ENCODE data around the gene ATG4D.
"Not testable (repeated sequence)": the region's sequence is repeated elsewhere in the genome, so short reads cannot be mapped to it uniquely, and the experiment has no call there.

Gene ATG4D

DNA sequence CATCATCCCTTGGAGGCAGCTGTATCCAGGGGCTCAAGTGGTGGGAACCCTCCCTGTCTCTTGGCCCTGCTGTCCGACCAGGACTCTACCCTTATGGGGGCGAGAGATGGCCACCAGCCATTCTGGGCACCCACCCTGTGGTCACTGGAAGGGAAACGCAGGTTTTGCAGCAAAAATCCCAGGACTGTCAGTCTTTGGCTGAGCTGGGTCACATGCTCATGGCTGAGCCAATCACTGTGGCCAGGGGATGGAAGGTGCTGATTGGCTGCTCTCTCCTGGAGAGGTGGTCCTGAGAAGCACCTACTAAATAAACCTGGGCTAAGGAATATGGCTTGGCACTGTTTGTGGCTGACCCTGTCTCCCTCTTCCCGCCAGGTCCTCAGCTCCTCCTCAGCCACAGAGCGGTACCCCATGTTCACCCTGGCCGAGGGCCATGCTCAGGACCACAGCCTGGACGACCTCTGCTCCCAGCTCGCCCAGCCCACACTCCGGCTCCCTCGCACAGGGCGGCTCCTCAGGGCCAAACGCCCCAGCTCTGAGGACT lies 8.9 kb downstream of the ATG4D start:
- no peak for DNase-seq (ENCODE audit: low read depth)

DNA sequence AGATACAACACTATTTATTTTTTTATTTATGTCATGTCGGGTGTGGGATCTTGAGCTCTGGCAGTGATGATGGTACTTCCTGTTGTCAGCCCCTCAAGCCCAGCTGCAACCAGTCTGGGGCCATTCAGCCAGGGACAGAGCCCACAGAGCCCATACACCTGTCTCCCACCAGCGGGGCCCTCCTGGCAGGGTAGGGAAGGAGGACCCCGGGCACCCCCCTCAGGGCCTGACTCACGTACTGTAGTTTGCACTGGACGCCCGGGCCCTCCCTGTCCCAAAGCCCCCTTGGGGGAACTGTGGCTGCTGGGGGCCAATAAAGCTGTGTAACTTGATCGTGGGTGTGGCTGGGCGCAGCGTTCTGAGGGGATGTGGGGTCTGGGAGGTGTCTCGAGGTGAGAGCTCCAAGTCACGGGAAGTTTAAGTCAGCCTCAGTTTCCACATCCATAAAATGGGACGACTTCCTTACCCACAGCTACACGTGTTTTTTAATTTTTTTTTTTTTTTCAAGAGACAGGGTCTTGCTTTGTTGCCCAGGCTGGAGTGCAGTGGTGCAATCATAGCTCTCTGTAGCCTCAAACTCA lies 9.5 kb downstream of the ATG4D start:
- no peak for DNase-seq (ENCODE audit: low read depth)

DNA sequence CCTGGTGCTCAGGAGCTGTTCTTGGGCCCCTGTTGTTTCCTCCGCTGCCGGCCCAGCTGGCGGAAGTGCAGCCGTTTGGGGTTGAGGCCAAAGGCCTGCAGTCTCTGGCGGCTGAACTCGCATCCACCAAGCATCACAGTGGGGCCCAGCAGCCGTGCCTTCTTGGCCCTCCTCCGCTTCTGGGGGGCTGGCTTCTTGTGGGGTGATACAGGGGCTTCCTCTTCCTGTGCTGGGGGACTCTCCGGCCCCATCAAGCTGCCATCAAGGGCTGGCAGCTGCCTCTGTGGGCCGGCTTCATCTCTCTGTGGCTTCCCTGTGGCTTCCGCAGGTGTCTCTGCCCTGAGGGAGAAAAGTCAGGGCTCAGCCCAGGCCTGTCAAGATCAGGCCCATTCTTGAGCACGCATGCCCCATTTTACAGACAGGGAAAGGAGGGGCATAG lies 10.3 kb downstream of the ATG4D start:
- DNase-seq (ENCODE audit: low read depth): no peak

DNA sequence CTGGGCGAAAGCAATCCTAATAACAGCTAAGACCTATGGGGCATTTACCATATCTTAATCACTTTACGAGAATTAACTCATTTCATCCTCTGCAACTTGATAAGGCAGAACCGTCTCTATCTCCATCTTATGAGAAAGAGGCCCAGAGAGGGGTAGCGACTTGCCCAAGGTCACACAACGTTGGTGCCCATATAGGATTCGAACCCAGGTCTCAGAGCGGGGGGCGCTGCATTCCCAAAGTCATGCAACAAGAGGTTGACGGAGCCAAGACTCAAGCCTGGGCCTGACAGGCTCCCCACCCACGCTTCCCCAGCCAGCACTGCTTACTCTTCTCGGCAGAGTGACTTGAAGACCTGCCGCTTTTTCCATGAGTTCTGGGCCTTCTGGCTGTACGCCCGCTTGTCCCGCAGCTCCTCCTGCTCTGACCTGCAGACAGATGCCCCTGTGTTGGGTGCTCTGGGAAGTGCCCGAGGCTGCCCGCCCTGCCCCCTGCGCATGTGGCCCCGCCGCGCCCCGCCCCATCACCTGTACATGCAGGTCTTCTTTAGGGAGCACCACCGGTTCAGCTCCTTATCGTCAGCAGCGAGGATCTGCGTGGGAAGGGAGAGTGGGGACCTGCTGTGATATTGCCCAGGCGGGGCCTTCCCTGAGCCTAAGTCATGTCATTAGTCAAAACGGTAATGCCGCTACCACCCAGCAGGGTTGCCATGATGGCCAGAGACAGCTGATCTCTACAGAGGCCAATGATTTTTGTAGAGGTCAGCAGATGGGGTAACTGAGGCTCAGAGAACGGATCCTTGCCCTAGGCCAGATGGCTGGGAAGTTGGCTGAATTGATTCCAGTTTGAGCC lies 11.3 kb downstream of the ATG4D start:
- DNase-seq (ENCODE audit: low read depth): no peak

DNA sequence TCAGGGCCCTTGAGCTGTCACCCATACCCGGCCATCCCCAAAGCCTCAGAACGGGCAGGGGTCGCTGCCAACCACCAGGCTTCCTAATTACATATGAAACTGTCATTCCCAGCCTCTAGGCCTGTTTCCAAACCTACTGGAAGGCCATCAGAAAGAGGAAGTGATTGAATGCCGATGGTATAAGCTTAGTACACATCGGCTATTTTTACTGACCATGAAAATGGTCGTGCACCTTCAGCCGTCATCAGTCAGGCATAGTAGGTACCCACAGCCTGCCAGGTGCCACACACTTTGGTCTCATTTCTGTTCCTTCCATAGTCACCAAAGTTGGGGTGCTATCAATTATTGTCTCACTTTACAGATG lies 11.9 kb downstream of the ATG4D start:
- no peak for DNase-seq (ENCODE audit: low read depth)

DNA sequence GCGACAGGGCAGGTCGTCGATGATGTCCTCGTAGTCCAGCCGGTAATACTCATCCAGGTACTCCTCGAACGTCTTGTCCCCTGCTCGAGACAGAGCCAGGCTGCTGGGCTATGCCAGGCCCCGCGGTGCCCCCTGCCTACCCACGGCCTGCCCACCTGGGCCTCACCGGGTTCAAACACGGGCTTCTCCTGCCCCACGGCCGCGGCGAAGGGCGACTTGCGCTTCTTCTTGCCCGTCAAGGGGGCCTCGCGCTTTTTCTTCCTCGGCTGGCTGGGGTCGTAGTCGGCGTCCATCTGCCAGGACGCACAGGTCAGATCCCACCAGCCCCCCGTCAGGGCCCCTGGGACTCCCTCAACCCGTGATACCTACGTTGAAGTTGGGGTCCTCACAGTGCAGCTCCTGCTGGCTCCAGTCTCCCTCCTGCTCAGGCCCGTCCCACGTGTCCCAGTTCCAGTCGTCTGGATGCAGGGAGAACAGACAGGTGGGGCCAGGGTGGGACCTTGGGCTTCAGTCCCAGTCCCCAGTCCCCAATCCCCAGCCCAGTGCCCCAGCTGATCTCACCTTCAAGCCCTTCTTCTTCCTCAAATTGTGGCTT lies 14.0 kb downstream of the ATG4D start:
- DNase-seq (ENCODE audit: low read depth): no peak

DNA sequence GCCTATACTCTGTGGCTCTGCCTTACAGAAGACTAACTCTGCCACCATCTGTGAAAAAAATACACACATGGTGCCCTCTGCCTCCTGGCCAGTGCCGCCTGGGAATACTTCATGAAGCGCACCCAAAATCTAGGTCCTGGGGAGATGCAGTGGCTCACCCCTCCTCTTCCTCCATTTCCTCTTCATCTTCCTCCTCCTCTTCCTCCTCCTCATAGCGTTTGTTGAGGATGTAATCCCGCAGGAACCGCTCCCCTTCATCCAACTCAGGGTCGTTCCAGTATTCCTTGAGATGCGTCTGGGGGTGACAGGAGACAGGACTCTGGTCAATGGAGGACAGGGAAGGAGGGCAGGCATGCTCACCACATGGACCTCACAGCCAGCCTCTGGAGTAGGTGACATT lies 16.4 kb downstream of the ATG4D start:
- DNase-seq (ENCODE audit: low read depth): no peak

DNA sequence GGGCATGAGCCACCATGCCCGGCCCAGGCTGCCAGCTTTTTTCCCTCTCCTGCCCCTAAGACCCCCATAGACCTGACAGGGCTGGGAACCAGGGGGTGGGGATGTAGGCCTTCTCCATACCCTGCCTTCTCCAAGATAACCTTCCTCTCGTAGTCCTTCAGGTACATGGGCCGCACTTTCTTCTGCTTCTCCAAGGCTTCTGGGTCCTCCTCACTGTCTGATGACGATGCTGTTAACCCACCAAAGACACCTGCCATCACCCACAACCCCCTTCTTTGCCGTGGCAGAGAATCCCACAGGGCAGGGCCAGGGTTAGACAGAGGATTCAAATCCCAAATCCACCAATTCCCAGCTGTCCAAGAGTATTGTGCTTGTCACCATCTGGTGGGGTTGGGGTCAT lies 18.9 kb downstream of the ATG4D start:
- no peak for DNase-seq (ENCODE audit: low read depth)

DNA sequence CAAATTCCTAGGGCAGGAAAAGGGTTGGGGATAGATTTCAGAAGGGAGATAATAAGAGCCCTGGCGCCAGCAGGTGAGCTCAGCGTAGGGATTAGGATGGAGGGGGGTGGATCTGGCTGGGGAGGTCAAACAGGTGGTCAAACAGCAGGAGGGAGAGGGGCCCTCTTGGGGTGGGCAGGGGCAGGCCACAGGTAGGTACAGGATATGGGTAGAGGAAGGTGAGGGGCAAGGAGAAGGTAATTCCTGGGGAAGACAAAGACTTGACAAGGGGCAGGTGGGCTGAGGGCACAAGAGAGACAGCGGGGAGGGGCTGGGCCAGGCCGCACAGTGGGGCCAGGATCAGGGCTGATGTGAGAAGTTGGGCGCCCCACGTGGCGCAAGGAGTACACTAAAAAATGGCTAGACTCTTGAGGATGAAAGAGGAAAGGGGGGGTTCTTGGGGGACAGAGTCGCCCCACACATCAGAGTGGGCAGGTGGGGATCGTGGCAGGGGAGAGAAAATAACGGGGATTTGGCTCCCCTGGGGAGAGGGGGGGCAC lies 21.4 kb downstream of the ATG4D start:
- DNase-seq (ENCODE audit: low read depth): no peak

DNA sequence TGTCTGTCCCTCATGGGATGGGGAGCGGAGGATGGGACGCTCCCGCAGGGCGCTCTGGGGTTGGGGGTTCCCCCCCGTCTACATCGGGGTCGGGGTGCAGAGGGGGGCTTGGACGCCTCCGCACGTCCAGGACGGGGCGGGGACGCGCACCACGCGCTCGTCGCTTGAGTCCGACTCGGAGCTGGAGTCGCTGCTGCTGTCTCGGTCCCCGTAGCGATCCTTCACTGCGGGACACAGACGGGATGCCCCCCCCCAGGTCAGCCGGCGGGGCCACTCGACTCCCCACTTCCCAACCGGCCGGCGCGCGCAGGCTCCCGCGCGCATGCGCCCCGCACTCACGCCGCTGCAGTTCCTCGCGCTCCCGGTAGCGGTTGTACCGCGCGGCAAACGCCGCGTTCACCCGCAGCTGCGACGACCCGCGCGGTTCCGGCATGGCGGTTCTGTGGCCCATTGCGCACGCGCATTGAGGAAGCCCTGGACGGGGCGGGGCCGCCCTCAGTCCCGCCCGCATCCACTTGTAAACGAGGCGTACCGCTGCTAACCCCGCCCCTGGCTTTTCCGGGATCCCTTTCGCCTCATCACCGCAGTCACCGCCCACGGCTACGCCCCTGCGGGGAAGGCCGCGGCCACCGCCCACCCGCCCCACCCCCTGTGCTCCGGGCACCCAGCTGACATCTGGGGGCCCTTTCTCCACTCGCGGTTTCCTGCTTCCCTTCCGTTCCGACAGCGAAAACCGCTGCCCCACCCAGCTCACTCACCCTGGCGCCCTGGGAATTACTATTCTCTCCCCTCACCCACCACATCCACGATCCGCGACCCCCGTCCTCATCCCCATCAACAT lies 22.1 kb downstream of the ATG4D start, which contains the start of gene KRI1:
Gene KRI1, minus strand, starts transcription at position 444 of the 841 bp plus-strand sequence. Its CDS starts 11 bp downstream, at position 433.
- peak; percentile 99 for DNase-seq (ENCODE audit: low read depth)

DNA sequence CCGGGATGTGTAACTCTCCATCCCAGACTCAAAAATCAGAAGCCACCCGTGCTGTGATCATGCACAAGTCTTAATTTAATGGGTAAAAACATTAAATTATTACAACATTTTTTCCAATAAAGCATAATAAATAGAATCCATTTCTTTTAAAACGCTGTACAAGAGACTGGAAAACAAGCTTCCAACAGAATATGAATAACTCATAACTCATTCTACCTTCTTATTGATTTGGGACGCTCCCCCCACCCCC lies 22.6 kb downstream of the ATG4D start:
- DNase-seq (ENCODE audit: low read depth): no peak

DNA sequence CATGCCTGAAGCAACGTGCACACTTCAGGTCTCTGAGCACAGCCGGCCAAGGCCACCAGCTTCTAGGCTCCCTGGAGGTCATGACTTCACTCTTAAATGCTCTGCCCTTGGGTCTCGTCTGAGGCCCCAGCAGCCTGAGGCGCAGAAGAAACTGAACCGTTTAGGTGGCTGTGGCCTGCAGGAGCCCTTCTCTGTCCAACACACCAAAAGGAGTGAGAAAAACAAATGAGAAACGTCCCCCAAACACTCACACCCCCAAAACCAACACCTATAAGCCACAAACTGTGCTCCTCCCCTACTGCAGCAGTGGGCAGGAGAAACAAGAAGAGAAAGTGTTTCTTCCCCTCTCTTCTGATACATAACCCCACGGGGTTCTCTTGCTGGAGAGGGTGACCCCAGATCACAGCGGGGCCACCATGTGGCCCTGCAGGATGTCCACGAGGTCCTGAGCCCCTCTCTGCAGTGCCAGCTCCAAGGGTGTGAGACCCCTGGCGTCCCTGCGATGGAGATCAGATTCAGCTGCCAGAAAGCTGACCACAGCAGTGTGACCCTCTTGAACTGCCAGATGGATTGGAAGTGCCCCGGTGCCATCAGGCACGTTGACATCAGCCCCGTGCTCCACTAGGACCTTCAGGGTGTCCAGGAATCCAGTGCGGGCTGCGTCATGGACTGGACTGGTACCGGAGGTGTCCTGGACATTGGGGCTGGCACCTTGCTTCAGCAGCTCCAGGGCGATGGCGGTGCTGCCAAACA lies 23.1 kb downstream of the ATG4D start:
- DNase-seq (ENCODE audit: low read depth): peak; percentile 25

DNA sequence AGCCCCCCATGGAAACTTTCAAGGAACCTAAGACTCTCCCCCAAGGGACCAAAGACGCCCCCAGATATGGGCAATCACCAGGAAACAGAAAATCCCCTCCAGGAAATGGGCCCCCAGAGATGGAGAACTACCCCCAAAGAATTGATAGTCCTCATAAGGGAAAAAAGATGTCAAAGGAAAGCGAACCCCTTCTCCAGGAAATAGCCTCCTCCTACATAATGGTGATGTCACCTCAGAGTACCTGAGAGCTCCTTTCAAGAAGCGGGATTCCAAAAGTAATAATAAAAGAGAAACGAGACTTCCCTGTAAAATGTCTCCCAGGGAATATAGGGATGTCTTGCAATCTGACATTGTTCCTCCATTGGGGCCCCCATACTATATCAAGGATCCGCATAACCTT lies 24.0 kb downstream of the ATG4D start:
- DNase-seq (ENCODE audit: low read depth): no peak

DNA sequence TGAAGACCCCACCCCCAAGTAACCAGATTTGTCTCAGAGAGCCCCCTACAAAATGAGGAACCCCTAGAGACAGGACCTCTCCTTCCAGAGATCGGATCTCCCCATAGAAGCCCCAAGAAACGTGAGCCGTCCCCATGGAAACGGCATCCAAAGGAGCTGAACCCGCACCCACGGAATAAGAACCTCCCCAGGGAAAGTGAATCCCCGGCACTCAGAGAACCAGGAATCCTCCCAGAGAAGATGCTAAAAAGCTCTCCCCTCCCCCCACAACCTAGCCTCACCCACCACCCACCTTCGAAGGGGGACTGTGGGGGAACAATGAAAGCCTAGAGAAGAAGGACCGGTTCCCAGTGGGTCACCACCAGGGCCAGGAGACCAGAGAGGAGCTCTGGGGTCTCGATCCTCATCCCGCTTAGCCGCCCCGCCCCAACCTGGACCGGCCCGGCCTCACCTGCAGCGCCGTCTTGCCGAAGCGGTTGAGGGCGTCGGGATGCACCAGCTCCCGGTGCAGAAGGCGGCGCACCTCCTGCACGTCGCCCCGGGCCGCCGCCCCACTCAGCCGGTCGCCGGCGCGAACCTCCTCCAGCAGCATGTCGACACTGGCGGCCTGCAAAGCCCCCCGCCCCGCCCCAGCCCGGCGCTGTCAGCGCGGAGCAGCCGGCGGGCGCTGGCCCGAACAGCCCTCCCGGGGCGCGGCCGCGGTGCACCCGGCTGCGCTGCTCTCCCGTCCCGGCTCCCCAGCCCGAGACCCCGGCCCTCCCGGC lies 24.5 kb downstream of the ATG4D start:
- no peak for DNase-seq (ENCODE audit: low read depth)

DNA sequence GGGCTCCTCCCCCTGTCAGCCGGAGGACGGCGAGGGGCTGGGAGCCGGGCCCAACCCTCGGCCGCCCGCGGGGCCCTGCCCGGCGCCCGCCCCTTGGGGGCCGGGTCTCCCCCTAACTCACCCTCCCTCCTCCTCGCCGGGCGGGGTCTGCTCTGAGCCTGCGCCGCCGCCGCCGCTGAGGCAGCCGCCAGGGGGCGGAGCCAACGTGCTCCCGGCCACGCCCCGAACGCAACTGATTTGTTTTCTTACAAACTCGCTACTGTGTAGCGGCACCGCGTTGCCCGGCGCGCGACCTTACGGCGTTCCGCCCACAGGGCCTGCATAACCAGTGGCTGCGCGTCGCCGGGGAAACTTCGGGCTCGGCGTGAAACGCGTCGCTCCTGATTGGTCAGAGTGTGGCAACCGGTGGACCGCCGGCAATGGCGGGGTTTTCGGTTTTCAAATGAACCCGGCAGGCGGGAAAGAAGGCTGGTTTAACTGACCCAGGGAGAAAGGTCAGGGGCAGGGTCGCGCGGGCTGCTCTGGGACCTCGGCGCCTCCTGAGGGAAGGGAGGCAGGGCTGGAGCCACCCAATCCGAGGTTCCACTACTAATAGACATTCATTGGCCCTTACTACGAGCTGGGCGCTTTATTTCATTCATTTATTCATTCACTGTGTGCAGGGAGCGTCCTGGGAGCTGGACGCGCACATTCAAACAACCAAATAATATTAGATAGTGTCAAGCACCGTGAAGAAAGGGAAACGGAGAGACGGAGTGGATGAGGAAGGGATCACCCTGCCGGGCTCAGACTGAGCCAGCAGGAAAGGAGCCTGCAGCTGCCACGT lies 25.3 kb downstream of the ATG4D start, which contains the start of gene CDKN2D:
Gene CDKN2D, minus strand, starts transcription at position 154 of the 826 bp plus-strand sequence. CDS start 326 bp downstream, outside the sequence.
- peak; percentile 100 for DNase-seq (ENCODE audit: low read depth)

DNA sequence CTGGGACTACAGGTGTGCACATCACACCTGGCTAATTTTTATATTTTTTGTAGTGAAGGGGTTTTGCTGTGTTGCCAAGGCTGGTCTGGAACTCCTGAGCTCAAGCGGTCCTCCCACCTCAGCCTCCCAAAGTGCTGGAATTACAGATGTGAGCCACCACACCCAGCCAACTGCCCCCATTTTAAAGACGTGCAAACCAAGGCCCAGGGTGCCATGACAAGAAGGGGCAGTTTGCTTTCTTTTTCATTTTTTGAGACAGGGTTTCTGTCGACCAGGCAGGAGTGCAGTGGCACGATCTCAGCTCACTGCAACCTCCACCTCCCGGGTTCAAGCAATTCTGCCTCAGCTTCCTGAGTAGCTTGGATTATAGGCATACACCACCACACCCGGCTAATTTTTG lies 30.1 kb downstream of the ATG4D start:
- not testable (repeated sequence) for DNase-seq (ENCODE audit: low read depth)

DNA sequence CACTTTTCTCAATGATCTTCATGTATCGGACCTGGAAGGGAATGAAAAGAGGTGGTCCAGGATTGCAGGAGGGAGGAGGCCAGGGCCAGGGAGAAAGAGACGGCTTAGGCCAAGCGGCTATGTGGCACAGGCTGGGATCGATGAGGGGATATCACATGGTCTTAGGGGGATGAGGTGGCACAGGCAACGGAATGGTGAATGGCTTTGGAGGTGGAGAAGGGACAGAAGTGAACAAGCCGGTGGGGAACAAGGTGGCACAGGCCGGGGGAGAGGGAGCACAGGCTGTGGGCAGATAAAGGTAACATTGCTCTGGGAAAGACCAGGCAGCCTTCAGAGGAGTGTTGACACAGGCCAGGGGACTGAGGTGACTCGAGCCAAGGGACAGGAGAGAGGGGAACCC lies 30.8 kb downstream of the ATG4D start:
- no peak for DNase-seq (ENCODE audit: low read depth)

DNA sequence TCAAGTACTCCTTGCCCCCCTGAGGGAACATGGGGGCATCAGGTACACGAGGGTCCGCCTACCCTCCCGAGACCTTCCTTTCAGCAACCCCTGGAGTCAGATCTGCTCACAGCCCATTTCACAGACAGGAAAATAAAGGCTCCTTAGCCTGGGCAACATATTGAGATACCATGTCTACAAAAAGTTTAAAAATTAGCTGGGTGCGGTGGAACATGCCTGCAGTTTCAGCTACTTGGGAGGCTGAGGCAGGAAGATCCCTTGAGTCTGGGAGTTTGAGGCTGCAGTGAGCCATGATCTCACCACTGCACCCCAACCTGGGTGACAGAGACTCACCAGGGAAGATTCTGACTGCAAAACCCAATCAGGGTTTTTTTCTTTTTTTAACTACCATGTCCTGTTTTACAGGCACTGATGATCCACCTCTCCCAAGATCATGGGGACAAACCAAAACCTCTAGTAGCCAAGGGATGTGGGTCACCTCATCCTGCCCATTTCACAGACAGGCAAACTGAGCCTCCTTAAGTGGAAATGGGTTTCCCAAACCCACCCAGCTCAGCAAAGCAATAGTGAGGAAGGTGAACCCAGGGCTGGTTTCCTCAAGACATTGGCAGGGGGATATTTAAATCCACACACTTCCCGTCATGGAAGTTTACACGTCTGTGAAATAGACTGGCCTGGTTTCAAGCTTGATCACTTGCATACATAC lies 31.5 kb downstream of the ATG4D start:
- no peak for DNase-seq (ENCODE audit: low read depth)

DNA sequence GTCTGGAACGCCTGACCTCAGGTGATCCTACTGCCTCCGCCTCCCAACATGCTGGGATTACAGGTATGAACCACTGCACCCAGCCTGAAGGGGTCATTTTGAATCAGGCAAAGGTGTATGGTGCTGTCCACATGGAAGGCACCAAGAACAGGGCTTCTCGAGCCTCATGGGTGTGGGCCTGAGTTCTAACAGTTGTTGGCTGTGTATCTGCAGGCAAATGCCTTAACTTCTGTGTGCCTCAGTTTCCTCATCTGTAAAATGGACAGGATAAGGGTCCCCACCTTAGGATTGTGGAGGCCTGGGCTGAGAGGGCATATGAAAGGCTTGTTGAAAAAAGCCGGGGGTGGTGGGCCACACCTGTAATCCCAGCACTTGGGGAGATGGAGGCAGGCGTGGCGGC lies 34.2 kb downstream of the ATG4D start:
- DNase-seq (ENCODE audit: low read depth): no peak

Measured in activated T-helper 1 cell treated with Interleukin-2 at 50 U/mL for 16 hours (primary cell).